K562 (cell line): Measurements from ENCODE around the gene ITPA. TPM values are rescaled to one million over a fixed set of nuclear protein-coding genes. Genes with fewer than 3 reads are reported as not detected.

ENCODE experiments used
- PML ChIP-seq: IDR thresholded peaks from 2 replicates; pipeline ENCODE4 v1.6.1; 2012; ENCODE audit warnings: low read length, inconsistent platforms
- POLR3G ChIP-seq: IDR thresholded peaks from 2 replicates; pipeline ENCODE4 v1.6.1; 2011; ENCODE audit not compliant: insufficient read length, insufficient replicate concordance; ENCODE audit errors: extremely low read depth
- REST ChIP-seq, 2 experiments: fragments of 450-650 bp; formaldehyde crosslinking in 1 of 2; IDR thresholded peaks; 2 replicates each; pipeline versions ENCODE4 v1.4.0 to v1.6.1; 2014 to 2020; ENCODE audit warnings: mild to moderate bottlenecking in 2 of 2, borderline replicate concordance in 1 of 2, low read depth in 1 of 2
- TFAM ChIP-seq: fragments of 250-450 bp; sonication (Bioruptor Pico); conservative IDR thresholded peaks from 2 replicates; pipeline ENCODE4 v1.5.0; 2021; ENCODE audit warnings: mild to moderate bottlenecking, moderate library complexity
- polyA plus RNA-seq, 8 experiments: library from polyadenylated mRNA; depleted of rRNA in 4 of 8; stranded (reverse) in 5 of 8; unstranded in 3 of 8; fragments of >200 nt; fragmentation: Nextera tagmentation in 2 of 8; fragmentation: Illumina TruSeq in 1 of 8; extraction: Ambion mirVana in 2 of 8; extraction: Trizol in 1 of 8; gene quantifications; 2 replicates each; pipeline versions ENCODE4 v1.2.1 to v1.2.3, GENCODE V29; 2011 to 2014; ENCODE audit warnings: inconsistent platforms in 1 of 8, missing spikeins in 1 of 8
- total RNA-seq, 7 experiments: library from RNA; depleted of rRNA in 6 of 7; stranded (reverse); fragments of >200 nt in 6 of 7; fragmentation: Illumina TruSeq in 2 of 7; extraction: Trizol in 2 of 7; gene quantifications; 2 replicates each; pipeline versions ENCODE4 v1.2.1 to v1.2.3, GENCODE V29; 2011 to 2021; ENCODE audit warnings: low replicate concordance in 1 of 7
- TF ChIP-seq, protein P1 (sequence below): sonication (generic); formaldehyde crosslinking; IDR thresholded peaks from 2 replicates; pipeline ENCODE4 v1.9.0; 2022; ENCODE audit warnings: mild to moderate bottlenecking, missing genetic modification reagents

The ITPA gene
- total and polyA plus RNA-seq, 9 of the 15 experiments (the other 6 are each of a cell fraction or from before 2014, with no cell fraction given), result 5.0 to 79.7 (median 36.7) TPM

GRCh38 chr20:3192226-3193015 lies 16.9 kb upstream of the ITPA start (continued):
- TF ChIP-seq REST (IDR thresholded peaks at IDR 0.05; ENCODE audit: borderline replicate concordance) (no peak), REST (CRISPR knock-in tag; IDR thresholded peaks at IDR 0.05; ENCODE audit: low read depth) (no peak), TFAM (CRISPR knock-in tag) (no peak), POLR3G (no peak), PML (no peak)
- TF ChIP-seq, protein P1, sequence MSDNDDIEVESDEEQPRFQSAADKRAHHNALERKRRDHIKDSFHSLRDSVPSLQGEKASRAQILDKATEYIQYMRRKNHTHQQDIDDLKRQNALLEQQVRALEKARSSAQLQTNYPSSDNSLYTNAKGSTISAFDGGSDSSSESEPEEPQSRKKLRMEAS (CRISPR knock-in tag), result no peak
